HAP-1 (cell line): Measurements from ENCODE around the gene ACADS.

Source experiments
- DNase-seq, 2 experiments: peaks; one replicate each; pipeline ENCODE4 v3.0.0-alpha.2; 2016 to 2020; ENCODE audit warnings: low spot score in 2 of 2
- H3K27me3 ChIP-seq: fragments of 250-450 bp; sonication (Bioruptor Pico); 2 replicates; pipeline ENCODE4 v1.5.1; 2020; ENCODE audit warnings: low read depth, mild to moderate bottlenecking, moderate library complexity
- H3K36me3 ChIP-seq: fragments of 250-450 bp; sonication (Bioruptor Pico); replicated peaks from 2 replicates; pipeline ENCODE4 v1.5.1; 2020; ENCODE audit warnings: mild to moderate bottlenecking
- H3K4me1 ChIP-seq: fragments of 250-450 bp; sonication (Bioruptor Pico); 2 replicates; pipeline ENCODE4 v1.5.1; 2020; ENCODE audit warnings: mild to moderate bottlenecking
- H3K4me3 ChIP-seq: fragments of 250-450 bp; sonication (Bioruptor Pico); 2 replicates; pipeline ENCODE4 v1.5.1; 2020; ENCODE audit warnings: mild to moderate bottlenecking, moderate library complexity
- H3K9me3 ChIP-seq: fragments of 250-450 bp; sonication (Bioruptor Pico); 2 replicates; pipeline ENCODE4 v1.5.1; 2020; ENCODE audit warnings: mild to moderate bottlenecking, moderate library complexity
- in situ Hi-C: fragments of 300-500 bp; cut with MboI; formaldehyde crosslinking; loops from 3 replicates; pipeline ENCODE4 v1.14.3; 2020; ENCODE audit warnings: low sequenced_read_pairs, inconsistent platforms, mixed read lengths

ACADS gene

DNA sequence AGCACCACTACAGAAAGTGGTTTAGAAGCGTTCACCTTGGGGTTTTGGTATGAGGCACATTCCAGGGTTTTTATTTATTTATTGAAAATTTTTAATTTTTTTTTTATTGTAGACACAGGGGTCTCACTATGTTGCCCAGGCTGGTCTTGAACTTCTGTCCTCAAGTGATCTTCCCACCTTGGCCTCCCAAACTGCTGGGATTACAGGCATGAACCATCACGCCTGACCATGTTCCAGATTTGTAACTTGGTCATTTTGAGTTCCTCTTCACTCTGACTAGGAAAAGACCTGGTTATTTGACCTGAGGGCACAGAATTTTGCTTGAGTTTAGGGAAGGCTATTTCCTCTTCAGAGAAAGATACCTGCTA, 35.6 kb upstream of the ACADS start:
- Histone ChIP-seq H3K9me3 (no peaks in the 10 kb centered on the region), H3K4me1 (peaks cover 21% of the 10 kb centered on the region), H3K36me3 (peaks cover 12% of the 10 kb centered on the region), H3K27me3 (no peaks in the 10 kb centered on the region), H3K4me3 (no peak overlapping the region)
- in situ Hi-C loops, result no loop called here
- no peak for DNase-seq

DNA sequence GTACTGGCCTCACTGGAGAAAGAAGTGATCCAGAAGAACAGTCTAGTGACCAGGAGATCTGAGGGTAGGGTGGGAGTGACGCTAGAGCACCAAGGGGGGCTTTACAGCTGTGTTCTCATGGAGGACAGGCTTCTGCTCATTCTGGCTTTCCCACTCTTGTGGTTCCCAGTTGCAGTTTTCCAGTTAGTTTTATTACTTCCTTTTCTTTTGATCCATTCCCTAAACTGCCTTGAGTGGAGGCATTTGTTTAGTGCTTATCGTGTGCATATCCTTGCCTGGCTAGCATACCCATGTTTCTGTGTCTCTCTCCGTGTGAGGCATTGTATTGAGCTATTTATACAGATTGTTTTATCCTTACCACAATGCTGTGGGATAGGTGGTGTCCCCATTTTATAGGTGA, 34.6 kb upstream of the ACADS start:
- in situ Hi-C loops, result no loop called here
- H3K27me3 ChIP-seq, result no peaks in the 10 kb centered on the region
- H3K9me3 ChIP-seq, result no peaks in the 10 kb centered on the region
- DNase-seq, result no peak
- H3K36me3 ChIP-seq, result peaks cover 21% of the 10 kb centered on the region
- H3K4me3 ChIP-seq, result no peak overlapping the region
- H3K4me1 ChIP-seq, result peaks cover 21% of the 10 kb centered on the region

DNA sequence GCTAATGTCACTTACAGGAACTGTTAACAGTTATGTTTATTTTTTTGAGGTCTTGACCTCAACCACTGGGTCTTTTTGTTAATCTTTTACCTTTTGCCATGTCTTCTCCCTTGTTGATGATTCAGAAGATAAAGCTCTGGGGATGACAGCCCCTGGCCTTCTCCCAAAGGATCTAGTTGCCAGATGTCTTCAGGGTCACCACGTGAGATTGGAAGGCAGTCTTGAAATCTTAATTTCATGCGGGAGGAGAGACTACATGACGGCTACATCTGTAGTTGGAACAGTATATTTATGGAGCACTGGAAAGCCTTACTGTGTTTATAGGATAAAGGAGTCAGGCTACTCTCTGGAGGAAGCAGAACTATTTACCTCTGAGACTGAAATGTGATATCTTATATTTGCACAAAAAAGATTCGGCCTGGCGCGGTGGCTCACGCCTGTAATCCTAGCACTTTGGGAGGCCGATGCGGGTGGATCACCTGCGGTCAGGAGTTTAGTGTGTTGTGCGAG, 33.0 kb upstream of the ACADS start:
- Histone ChIP-seq H3K9me3 (no peaks in the 10 kb centered on the region), H3K4me1 (peaks cover 21% of the 10 kb centered on the region), H3K27me3 (no peaks in the 10 kb centered on the region), H3K36me3 (peaks cover 37% of the 10 kb centered on the region), H3K4me3 (no peak overlapping the region)
- in situ Hi-C loops, result no loop called here
- no peak for DNase-seq

DNA sequence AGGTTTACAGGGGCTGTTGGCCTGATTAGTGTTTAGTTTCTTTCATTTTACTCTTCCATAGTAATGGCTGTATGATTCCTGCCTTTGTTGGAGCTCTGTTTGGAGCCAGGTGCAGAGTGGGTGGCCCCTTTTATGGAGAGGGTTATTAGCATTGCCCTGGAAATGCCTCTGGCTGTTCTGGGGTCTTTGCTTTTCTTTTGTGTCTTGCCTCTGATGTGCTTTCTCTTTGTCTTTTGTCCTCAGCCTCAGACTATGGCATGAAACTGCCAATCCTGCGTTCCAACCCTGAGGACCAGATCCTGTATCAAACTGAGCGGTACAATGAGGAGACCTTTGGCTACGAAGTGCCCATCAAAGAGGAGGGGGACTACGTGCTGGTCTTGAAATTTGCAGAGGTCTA, 31.8 kb upstream of the ACADS start:
- in situ Hi-C loops, result no loop called here
- Histone ChIP-seq H3K27me3 (no peaks in the 10 kb centered on the region), H3K36me3 (peaks cover 50% of the 10 kb centered on the region), H3K4me1 (peaks cover 21% of the 10 kb centered on the region), H3K9me3 (no peaks in the 10 kb centered on the region), H3K4me3 (no peak overlapping the region)
- peak; percentile 45 to 60 for DNase-seq

DNA sequence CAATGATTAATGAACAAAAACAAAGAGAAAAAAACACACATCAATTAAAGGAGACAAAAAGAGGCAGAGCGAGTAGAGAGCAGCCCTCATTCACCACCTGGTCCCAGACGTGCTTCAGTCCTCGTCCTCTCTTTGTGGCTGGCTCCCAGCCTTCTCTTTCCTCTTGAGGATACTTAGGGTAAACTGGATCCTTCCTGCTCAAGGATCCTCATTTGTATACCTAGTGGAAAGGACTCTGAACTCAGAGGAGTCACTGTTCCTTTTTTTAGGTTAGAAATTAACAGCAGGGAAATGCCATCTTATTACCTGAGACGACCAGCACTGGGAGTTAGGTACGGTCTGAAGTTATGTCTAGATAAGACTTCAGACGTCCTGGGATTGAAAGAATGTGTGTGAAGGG, 29.0 kb upstream of the ACADS start:
- Histone ChIP-seq H3K4me1 (peaks cover 7% of the 10 kb centered on the region), H3K4me3 (no peak overlapping the region), H3K27me3 (no peaks in the 10 kb centered on the region), H3K36me3 (peaks cover 73% of the 10 kb centered on the region), H3K9me3 (no peaks in the 10 kb centered on the region)
- in situ Hi-C loops, result no loop called here
- DNase-seq, result no peak

DNA sequence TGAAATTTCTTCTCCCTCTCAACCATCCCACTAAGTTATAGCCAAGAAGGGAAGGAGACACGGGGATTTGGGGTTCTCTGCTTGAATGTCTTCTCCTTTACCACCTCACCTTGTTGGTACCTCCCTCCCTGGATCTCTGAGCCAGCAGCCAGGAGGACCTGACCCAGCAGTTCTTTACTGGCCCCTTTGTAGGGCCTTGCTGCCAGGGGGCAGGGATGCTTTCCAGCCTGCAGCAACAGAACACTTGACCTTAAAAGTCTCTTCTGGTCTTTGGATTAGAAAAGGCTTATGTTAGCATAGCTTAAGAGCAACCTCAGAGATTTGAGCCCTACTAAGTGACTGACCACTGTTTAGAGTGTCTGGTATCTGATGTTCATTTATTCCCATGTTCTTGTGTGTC, 28.3 kb upstream of the ACADS start:
- H3K36me3 ChIP-seq, result peaks cover 80% of the 10 kb centered on the region
- in situ Hi-C loops, result no loop called here
- no peak overlapping the region for H3K4me3 ChIP-seq
- no peaks in the 10 kb centered on the region for H3K27me3 ChIP-seq
- H3K4me1 ChIP-seq, result peaks cover 7% of the 10 kb centered on the region
- no peaks in the 10 kb centered on the region for H3K9me3 ChIP-seq
- no peak for DNase-seq

DNA sequence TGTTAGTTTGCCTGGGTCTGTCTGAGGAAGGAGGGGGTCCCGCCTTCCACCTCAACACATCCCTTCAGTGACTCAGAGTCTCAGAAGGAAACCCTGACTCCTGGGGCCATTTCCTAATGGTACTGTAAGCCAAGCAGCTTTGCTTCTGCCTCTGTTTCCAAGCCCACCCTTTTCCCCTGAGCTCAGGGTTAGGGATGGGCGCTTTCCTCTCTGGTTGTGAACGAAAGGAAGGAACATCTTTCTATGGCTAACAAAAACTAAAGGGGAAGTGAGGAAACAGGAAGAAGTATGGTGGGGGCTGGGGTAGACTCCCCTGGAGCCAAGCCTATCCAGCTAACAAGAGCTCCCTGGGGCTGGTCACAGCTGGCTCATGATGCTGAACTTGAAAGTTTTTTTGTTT, 27.0 kb upstream of the ACADS start:
- H3K4me1 ChIP-seq, result no peaks in the 10 kb centered on the region; the same call in none of the 2 replicates
- no peak for DNase-seq
- no peak overlapping the region for H3K4me3 ChIP-seq

DNA sequence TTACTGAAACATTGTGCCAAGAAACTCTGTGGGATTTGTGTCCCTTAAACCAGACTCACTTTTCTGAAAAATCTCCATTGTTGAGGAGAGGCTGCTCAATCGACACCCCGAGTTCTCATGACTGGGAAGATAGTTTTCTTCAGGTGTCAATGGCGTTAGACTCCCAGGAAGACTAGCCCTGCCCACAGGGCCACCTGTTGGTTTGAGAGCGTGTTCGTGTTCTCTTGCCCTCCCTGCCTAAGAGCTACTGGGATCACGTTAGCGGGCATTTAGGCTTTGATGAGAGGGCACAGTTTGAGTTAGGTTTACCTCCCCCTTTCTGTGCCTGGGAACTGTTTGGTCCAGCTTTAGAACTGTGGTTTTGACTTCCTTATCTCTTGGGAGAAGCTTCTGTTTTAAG, 26.1 kb upstream of the ACADS start:
- Histone ChIP-seq H3K36me3 (peaks cover 83% of the 10 kb centered on the region), H3K4me3 (no peak overlapping the region), H3K27me3 (no peaks in the 10 kb centered on the region), H3K4me1 (no peaks in the 10 kb centered on the region), H3K9me3 (no peaks in the 10 kb centered on the region)
- in situ Hi-C loops, result no loop called here
- no peak for DNase-seq

More for the DNA sequence above, 27.0 kb upstream of the ACADS start:
- no peaks in the 10 kb centered on the region for H3K9me3 ChIP-seq
- in situ Hi-C loops, result no loop called here
- H3K36me3 ChIP-seq, result peaks cover 90% of the 10 kb centered on the region
- no peaks in the 10 kb centered on the region for H3K27me3 ChIP-seq

DNA sequence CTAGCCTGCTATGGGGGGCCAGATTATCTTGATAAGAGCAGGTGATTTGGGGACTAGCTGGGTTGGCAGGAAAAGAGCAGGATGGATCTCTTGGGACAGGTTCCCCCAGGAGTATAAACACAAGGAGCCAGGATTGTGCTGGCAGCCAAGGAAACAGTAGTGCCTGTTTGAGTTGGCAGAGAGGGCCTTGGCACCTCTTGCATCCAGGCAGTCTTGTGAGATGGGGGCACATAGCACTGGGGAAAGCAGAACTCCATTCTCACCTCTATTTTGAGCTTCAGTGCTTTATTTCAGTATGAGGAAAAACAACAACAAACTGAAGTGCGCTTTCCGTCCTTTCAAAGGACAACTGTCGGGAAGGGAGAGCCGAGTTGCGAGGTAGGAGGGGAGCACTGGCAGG, 24.7 kb upstream of the ACADS start:
- Histone ChIP-seq H3K9me3 (no peaks in the 10 kb centered on the region), H3K4me3 (no peak overlapping the region), H3K36me3 (peaks cover 69% of the 10 kb centered on the region), H3K27me3 (no peaks in the 10 kb centered on the region), H3K4me1 (no peaks in the 10 kb centered on the region)
- in situ Hi-C loops, result no loop called here
- no peak for DNase-seq

DNA sequence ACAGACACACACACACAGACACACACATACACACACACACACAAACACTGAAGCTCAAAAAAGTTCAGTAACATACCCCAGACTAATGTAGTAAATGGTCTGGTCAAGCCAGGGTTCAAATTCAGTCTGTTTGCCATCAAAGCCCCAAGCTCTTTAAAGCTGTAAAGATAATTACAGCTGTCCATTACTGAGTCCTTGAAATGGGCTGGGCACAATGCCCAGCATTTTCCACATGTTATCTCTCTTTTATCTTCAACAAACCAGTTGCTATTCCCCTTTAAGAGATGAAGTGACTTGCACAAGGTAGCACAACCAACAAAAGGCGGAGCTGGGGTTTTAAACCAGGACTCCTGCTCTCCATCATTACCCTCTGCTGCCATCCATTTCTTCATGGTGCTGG, 23.0 kb upstream of the ACADS start:
- DNase-seq, result no peak
- Histone ChIP-seq H3K4me1 (no peaks in the 10 kb centered on the region), H3K4me3 (no peak overlapping the region), H3K27me3 (no peaks in the 10 kb centered on the region), H3K9me3 (no peaks in the 10 kb centered on the region), H3K36me3 (peaks cover 52% of the 10 kb centered on the region)
- in situ Hi-C loops, result no loop called here

DNA sequence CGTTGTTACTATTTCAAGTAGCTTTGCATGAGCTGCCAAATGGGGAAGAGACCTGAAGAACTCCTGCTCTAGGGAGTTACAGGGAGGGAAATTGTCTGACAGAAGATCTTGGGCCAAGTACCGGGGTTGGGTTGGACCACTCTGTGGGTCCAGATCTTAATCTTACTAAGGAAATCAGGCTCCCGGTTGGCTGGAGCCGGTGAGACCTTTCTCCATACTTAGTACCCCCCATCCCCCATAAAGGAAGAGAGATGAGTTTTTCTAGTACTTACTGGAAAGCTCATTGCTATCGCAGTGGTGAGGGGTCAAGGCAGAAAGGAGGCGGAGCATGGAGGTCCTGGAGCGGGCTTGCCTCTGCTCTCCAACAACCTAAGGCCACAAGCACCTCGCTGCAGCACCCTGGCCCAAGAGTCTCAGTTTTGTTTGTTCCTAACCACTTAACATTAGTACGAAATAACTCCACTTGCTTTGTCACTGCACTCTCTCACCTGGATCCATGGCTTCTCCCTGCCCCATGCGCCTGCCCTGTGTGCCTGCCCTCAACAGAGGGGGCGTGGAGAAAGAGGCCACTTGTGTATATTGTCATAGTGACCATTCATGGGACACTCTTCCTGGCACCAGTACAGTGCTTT, 22.2 kb upstream of the ACADS start:
- in situ Hi-C loops, result no loop called here
- DNase-seq, result no peak
- Histone ChIP-seq H3K27me3 (no peaks in the 10 kb centered on the region), H3K4me3 (no peak overlapping the region), H3K36me3 (peaks cover 44% of the 10 kb centered on the region), H3K4me1 (no peaks in the 10 kb centered on the region), H3K9me3 (no peaks in the 10 kb centered on the region)

DNA sequence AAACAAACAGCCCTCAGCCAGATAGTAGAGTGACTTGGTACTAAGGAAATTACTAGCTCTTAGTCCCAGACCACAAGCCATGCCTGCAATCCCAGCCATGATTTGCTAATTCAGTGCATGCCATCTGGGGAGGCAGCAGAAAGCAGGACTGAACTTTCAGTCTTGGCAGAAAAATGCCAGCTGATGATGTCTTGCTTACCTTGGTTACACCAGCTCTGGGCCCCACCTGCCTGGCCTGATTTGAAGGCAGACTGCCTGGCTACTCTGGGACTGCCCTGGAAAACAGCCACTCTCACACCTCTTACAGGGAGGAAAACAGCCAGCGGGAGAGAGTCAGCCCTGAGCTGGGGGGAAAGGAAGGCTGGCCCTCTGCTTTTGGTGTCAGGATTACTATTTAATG, 20.0 kb upstream of the ACADS start:
- Histone ChIP-seq H3K36me3 (peaks cover 26% of the 10 kb centered on the region), H3K27me3 (no peaks in the 10 kb centered on the region)

DNA sequence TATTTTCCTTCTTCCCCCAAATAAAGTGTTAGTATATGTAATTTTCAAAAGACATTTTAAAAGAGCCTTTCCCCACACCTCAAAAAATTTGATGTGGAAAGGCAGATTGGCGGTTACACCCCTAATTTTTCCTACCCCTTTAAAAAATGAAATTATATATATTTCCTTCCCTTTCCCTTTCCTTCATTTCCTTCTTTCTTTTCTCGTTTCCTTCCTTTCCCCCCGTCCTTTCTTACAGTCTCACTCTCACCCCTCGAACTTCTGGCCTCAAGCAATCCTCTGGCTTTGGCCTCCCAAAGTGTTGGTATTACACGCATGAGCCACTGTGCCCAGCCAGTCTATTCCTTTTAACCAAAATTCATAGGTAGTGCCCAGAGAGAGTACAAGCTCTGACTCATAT, 19.6 kb upstream of the ACADS start:
- Histone ChIP-seq H3K4me3 (no peak overlapping the region), H3K36me3 (peaks cover 22% of the 10 kb centered on the region), H3K9me3 (no peaks in the 10 kb centered on the region), H3K4me1 (peaks cover 3% of the 10 kb centered on the region), H3K27me3 (no peaks in the 10 kb centered on the region)
- in situ Hi-C loops, result no loop called here
- no peak for DNase-seq

More for the DNA sequence above, 20.0 kb upstream of the ACADS start:
- no peak for DNase-seq
- peaks cover 3% of the 10 kb centered on the region for H3K4me1 ChIP-seq
- H3K4me3 ChIP-seq, result no peak overlapping the region
- no peaks in the 10 kb centered on the region for H3K9me3 ChIP-seq
- in situ Hi-C loops, result no loop called here

DNA sequence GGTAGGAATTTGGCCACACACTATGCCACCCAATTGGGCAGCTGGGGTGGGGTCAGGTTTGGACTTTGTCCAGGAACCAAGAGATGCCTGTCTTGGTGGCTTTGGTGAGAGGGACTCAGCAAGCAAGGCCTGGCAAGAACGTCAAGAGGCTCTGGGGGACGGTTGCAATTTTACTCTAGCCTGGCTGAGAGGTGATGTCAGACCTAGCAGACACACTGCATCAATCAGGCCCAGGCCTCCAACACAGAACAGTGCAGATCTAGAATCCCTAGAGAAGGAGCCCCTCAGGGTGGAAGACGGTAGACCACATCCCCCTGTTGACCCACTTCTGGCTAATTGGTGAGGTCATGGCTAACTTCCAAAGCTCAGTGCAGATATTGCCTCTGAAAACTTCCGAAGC, 17.0 kb upstream of the ACADS start:
- H3K27me3 ChIP-seq, result no peaks in the 10 kb centered on the region
- in situ Hi-C loops, result no loop called here
- no peaks in the 10 kb centered on the region for H3K9me3 ChIP-seq
- peaks cover 4% of the 10 kb centered on the region for H3K36me3 ChIP-seq
- no peak for DNase-seq
- H3K4me1 ChIP-seq, result peaks cover 9% of the 10 kb centered on the region
- no peak overlapping the region for H3K4me3 ChIP-seq
